Panc1 (cell line): Measurements from ENCODE around the gene PRH2.

ENCODE experiments used
- POLR2AphosphoS5 ChIP-seq: IDR thresholded peaks from 2 replicates; pipeline ENCODE4 v1.6.1; 2012; ENCODE audit warnings: mild to moderate bottlenecking, low read depth, low read length, moderate library complexity
- SIN3A ChIP-seq: IDR thresholded peaks from 2 replicates; pipeline ENCODE4 v1.6.1; 2012; ENCODE audit warnings: low read depth, mild to moderate bottlenecking, low read length, moderate library complexity, borderline replicate concordance; ENCODE audit not compliant: insufficient read depth
- TCF7L2 ChIP-seq: IDR thresholded peaks from 2 replicates; pipeline ENCODE4 v1.6.1; 2011; ENCODE audit warnings: mild to moderate bottlenecking, low read depth, low read length, inconsistent platforms
- TF ChIP-seq, protein P1 (sequence below): fragments of 450-650 bp; IDR thresholded peaks from 2 replicates; pipeline ENCODE4 v1.5.1; 2017; ENCODE audit warnings: mild to moderate bottlenecking

DNA sequence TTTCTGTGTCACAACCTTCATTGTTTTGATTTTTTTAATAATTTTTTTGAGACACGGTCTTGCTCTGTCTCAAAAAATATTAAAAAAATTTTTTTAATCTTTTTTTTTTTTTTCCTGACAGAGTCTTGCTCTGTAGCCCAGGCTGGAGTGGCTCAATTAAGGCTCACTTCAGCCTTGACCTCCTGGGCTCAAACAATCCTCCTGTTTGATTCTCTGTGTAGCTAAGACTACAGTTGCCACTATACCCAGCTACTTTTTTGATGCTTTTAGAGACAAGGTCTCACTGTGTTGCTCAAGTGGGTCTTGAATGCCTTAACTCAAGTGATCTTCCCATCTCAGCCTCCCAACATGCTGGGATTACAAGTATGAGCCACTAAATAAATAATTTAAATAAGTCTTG is 9.2 kb upstream of the PRH2 start:
- no peak for TF ChIP-seq POLR2AphosphoS5
- TF ChIP-seq, protein P1, sequence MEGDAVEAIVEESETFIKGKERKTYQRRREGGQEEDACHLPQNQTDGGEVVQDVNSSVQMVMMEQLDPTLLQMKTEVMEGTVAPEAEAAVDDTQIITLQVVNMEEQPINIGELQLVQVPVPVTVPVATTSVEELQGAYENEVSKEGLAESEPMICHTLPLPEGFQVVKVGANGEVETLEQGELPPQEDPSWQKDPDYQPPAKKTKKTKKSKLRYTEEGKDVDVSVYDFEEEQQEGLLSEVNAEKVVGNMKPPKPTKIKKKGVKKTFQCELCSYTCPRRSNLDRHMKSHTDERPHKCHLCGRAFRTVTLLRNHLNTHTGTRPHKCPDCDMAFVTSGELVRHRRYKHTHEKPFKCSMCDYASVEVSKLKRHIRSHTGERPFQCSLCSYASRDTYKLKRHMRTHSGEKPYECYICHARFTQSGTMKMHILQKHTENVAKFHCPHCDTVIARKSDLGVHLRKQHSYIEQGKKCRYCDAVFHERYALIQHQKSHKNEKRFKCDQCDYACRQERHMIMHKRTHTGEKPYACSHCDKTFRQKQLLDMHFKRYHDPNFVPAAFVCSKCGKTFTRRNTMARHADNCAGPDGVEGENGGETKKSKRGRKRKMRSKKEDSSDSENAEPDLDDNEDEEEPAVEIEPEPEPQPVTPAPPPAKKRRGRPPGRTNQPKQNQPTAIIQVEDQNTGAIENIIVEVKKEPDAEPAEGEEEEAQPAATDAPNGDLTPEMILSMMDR, result no peak
- TF ChIP-seq SIN3A, result no peak
- no peak for TF ChIP-seq TCF7L2
